Activated CD4-positive, alpha-beta T cell treated with anti-CD3 and anti-CD28 coated beads, Interleukin-2, amount 10 ng/mL, durations not matched to agents 7 days and 5 days (primary cell): ENCODE results near the gene NCK2. TPM values are rescaled to one million over a fixed set of nuclear protein-coding genes. Genes with fewer than 3 reads are reported as not detected.

Experiments used
- CTCF ChIA-PET: fragments of 350-600 bp; sonication (Branson Sonifier 250); formaldehyde crosslinking; loops from one replicate; lab custom pipeline; 2021; ENCODE audit warnings: antibody characterized with exemption; lab: Charles Lee
- POLR2A ChIA-PET: fragments of 350-600 bp; sonication (Branson Sonifier 250); formaldehyde crosslinking; loops from one replicate; lab custom pipeline; 2021; ENCODE audit warnings: antibody characterized with exemption; lab: Charles Lee
- DNase-seq: peaks from one replicate; pipeline ENCODE4 v3.0.0-alpha.2; 2020
- H3K27ac Mint-ChIP-seq: one replicate; pipeline ENCODE4 v1.8.0; 2021; ENCODE audit warnings: mild to moderate bottlenecking, moderate library complexity, mixed read lengths
- H3K27me3 Mint-ChIP-seq: one replicate; pipeline ENCODE4 v1.8.0; 2021; ENCODE audit warnings: mixed read lengths
- H3K36me3 Mint-ChIP-seq: one replicate; pipeline ENCODE4 v1.8.0; 2021; ENCODE audit warnings: low read depth, mixed read lengths
- H3K4me1 Mint-ChIP-seq: one replicate; pipeline ENCODE4 v1.8.0; 2021; ENCODE audit warnings: mixed read lengths
- H3K4me3 Mint-ChIP-seq: one replicate; pipeline ENCODE4 v1.8.0; 2021; ENCODE audit warnings: mild to moderate bottlenecking, moderate library complexity, mixed read lengths
- H3K9me3 Mint-ChIP-seq: one replicate; pipeline ENCODE4 v1.8.0; 2021; ENCODE audit warnings: mixed read lengths
- total RNA-seq, 2 experiments: library from RNA; stranded (reverse); gene quantifications; one replicate each; pipeline ENCODE4 v1.2.3, GENCODE V29; 2021

NCK2 gene
- total RNA-seq, 2 experiments from 2014 or later, result 73.3 to 84.1 TPM

DNA sequence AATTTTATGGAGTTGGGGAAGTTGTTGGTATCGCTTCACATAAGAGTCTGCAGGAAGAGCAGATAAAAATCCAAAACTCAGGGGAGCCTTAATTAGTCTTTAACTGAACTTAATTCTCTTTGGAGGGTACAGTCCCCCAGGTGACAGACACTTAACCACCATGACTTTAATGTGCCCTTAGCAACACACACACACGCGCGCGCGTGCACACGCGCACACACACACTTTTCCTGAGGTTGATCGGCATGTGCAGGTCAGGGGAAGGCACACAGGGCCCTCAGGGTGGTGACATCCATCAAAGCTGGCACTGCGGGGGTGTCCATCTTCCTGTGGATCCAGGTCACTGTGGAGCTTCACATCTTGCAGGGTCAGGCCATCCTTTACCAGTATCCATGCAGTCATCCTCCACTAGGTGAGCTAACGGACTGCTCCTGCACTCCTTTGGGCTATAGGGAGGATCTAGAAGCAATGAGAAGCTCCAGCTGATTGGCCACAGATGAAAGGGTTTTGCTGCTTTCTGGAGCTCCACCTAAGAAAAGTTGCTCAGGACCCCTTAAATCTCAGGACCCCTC lies 21.9 kb upstream of the NCK2 start:
- no peak overlapping the region for H3K4me3 Mint-ChIP-seq
- H3K27ac Mint-ChIP-seq, result no peak overlapping the region

DNA sequence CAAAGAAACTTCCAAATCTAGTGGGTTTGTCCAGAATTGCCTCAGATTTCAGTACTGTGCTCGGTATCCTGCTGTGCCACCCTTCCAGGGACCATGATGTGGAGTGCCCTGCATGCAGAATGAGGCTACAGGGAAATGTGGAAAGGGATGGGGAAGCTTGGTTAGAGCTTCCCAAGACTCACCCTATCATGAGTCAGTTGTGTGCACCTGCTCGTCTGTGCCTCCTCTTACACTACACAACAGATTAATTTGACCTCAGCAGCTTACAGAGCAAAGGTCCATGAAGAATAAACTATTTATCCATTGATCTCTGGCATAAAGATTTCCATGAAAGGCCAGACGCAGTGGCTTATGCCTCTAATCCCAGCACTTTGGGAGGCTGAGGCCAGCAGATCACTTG lies 21.3 kb upstream of the NCK2 start:
- Mint-ChIP-seq H3K9me3 (peaks cover 13% of the 10 kb centered on the region), H3K36me3 (peaks cover 15% of the 10 kb centered on the region), H3K4me1 (peaks cover 10% of the 10 kb centered on the region), H3K4me3 (no peak overlapping the region), H3K27ac (no peak overlapping the region), H3K27me3 (peaks cover 3% of the 10 kb centered on the region)
- no peak for DNase-seq
- CTCF ChIA-PET, result interaction anchor here (0.8 to 1.6 kb wide), 2 partner anchors 9 to 13 kb away, joined by 3 to 4 read pairs; no protein-coding TSS in a partner anchor
- POLR2A ChIA-PET, result no interaction called here

More for the DNA sequence above, 21.9 kb upstream of the NCK2 start:
- H3K9me3 Mint-ChIP-seq, result peaks cover 10% of the 10 kb centered on the region
- H3K4me1 Mint-ChIP-seq, result peaks cover 10% of the 10 kb centered on the region
- peaks cover 12% of the 10 kb centered on the region for H3K36me3 Mint-ChIP-seq
- H3K27me3 Mint-ChIP-seq, result peaks cover 7% of the 10 kb centered on the region
- POLR2A ChIA-PET, result no interaction called here
- DNase-seq, result no peak
- CTCF ChIA-PET, result interaction anchor here (0.8 to 1.6 kb wide), 3 partner anchors 8 to 72 kb away, joined by 3 to 4 read pairs (median 3); no protein-coding TSS in a partner anchor

DNA sequence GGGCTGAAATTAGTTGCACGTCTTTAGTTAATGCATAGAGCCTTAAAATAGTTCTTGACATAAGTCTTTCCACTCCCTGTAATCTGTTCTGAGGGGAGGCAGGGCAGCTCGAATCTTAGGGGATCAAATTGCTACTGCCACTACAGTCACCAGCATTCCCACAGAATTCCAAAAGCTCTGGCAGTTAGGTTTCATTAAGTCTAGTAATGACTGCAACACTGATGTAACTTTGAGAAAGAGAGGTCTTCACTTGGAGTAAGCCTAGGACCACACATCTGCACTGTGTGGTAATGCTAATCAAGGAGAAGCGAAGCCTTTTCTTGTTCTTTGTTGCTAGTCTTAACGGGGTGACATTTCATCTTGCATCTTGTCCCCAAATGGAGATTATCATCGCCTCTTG lies 19.3 kb upstream of the NCK2 start:
- peaks cover 13% of the 10 kb centered on the region for H3K9me3 Mint-ChIP-seq
- POLR2A ChIA-PET, result no interaction called here
- no peak overlapping the region for H3K4me3 Mint-ChIP-seq
- H3K27ac Mint-ChIP-seq, result no peak overlapping the region
- DNase-seq, result no peak
- H3K36me3 Mint-ChIP-seq, result peaks cover 16% of the 10 kb centered on the region
- peaks cover 10% of the 10 kb centered on the region for H3K4me1 Mint-ChIP-seq
- no peaks in the 10 kb centered on the region for H3K27me3 Mint-ChIP-seq
- CTCF ChIA-PET, result interaction anchor here (1.5 kb wide), 1 partner anchor 22 kb away, joined by 4 read pairs; no protein-coding TSS in a partner anchor

DNA sequence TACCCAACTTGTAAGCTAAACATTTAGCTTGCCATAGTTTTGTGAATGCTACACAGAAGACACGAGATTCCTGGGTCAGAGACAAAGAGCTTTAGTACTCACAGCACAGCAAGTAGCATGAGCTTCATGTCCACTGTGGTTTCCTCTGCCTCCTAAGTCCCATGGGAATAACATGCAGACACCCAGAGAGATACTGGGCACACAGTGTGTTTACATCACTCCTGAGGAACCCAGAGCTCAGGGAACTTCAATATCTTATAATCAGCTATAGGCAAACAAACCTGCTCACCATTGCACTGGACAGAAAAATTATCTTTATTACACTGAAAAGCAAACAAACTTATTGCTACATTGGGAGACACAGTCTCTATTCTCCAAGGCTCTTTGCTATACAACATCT lies 14.5 kb upstream of the NCK2 start:
- H3K36me3 Mint-ChIP-seq, result peaks cover 16% of the 10 kb centered on the region
- no peaks in the 10 kb centered on the region for H3K27me3 Mint-ChIP-seq
- peaks cover 25% of the 10 kb centered on the region for H3K4me1 Mint-ChIP-seq
- CTCF ChIA-PET, result interaction anchor here (3.3 kb wide), 1 partner anchor 12 kb away, joined by 9 read pairs; no protein-coding TSS in a partner anchor
- no peak overlapping the region for H3K4me3 Mint-ChIP-seq
- POLR2A ChIA-PET, result no interaction called here
- no peak overlapping the region for H3K27ac Mint-ChIP-seq
- DNase-seq, result no peak
- peaks cover 13% of the 10 kb centered on the region for H3K9me3 Mint-ChIP-seq

DNA sequence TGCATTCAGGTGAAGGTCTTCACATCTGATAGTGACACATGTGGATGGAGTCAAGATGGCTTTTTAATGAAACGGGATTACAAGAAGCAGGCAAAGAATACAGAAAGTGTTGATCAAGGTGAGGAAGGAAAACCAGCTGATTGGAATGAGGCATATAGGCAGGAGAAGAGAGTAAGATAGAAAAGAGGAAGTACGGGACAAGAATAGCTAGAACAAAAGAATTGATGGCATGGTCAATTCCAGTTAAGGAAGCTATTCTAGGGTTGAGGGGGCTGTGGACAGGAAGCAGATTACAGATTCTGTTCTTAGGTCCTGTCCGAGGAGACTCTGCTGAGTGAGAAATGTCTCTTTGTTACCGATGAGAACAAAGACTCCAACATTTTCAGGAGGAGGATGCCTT lies 13.2 kb upstream of the NCK2 start:
- Mint-ChIP-seq H3K36me3 (peaks cover 22% of the 10 kb centered on the region), H3K4me3 (no peak overlapping the region), H3K27ac (no peak overlapping the region), H3K4me1 (peaks cover 35% of the 10 kb centered on the region), H3K9me3 (peaks cover 14% of the 10 kb centered on the region), H3K27me3 (no peaks in the 10 kb centered on the region)
- POLR2A ChIA-PET, result no interaction called here
- CTCF ChIA-PET, result interaction anchor here (0.7 to 1.0 kb wide), 3 partner anchors 15 to 417 kb away, joined by 3 read pairs; no protein-coding TSS in a partner anchor
- no peak for DNase-seq

DNA sequence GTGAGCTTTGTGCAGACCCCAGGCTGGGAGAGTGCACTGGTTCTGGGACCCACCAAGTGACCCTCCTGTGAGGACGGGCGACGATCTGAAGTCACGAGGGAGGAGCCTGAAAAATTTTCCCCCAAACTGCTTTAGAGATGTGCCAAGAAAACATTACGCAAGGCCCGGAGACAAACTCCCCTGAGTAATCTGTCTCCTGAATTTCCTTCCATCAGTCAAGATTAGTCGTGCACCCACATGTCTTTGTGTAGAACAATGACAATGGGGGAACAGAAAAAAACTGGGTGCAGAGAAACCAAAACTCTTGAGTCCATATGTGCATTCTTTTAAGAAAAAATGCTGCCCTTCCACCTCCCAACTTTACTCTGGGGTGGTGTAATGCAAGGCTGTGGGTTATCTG lies 12.6 kb upstream of the NCK2 start:
- Mint-ChIP-seq H3K27me3 (no peaks in the 10 kb centered on the region), H3K27ac (no peak overlapping the region), H3K36me3 (peaks cover 16% of the 10 kb centered on the region), H3K4me3 (no peak overlapping the region), H3K9me3 (peaks cover 8% of the 10 kb centered on the region), H3K4me1 (peaks cover 35% of the 10 kb centered on the region)
- ChIA-PET CTCF (no interaction called here), POLR2A (no interaction called here)
- DNase-seq, result no peak

DNA sequence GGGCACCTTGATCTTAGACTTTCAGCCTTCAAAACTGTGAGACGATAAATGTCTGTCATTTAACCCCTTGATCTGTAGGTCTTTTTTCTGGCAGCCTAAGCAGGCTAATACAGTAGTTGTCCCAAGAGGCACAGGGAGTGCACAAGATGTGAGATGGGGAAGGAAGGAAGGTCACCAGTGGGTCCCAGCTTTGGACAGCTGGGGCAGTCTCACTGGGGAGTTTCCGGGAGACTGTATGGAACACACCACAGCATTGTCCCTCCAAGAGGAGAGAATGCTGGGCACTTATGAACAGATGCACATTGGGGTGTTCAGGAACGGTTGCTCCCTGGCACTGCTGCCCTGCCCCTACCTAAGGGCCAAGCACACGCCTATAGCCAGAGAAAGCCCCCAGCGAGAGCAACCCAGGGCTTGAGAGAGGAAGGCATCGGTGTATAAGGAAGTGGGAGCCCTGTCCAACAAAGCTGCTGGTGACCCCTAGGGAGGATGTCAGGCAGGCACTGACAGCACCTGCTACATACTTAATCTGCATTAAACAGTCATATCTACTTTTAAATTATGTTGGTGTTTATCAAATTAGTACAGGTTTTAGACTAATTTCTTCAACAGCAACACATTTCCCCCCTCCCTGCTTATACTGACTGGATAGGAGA lies 11.6 kb upstream of the NCK2 start:
- Mint-ChIP-seq H3K4me3 (no peak overlapping the region), H3K36me3 (peaks cover 11% of the 10 kb centered on the region), H3K4me1 (peaks cover 41% of the 10 kb centered on the region), H3K27ac (peak overlapping the region; percentile 11), H3K9me3 (peaks cover 5% of the 10 kb centered on the region), H3K27me3 (no peaks in the 10 kb centered on the region)
- ChIA-PET POLR2A (no interaction called here), CTCF (no interaction called here)
- DNase-seq, result no peak

DNA sequence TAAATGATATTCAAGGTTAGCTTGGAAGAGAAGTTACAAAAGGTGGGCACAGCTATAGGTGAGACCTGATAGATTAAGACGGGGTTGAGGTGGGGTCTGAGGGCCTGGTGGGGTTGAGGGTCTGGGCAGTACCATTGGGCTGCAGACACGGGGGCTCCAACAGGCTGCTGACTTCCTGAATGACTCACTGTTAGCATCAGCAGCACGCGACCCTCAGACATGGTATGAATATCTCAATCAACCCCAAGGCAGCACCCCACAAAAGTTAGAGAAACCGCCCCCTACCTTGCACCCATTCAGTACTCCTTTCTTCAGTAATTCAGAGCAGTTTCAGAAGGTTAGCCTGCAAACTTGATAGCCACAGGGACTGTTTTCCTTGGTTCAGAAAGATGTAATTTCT lies 10.8 kb upstream of the NCK2 start:
- Mint-ChIP-seq H3K27ac (no peak overlapping the region), H3K9me3 (peaks cover 2% of the 10 kb centered on the region), H3K4me1 (peaks cover 49% of the 10 kb centered on the region)

DNA sequence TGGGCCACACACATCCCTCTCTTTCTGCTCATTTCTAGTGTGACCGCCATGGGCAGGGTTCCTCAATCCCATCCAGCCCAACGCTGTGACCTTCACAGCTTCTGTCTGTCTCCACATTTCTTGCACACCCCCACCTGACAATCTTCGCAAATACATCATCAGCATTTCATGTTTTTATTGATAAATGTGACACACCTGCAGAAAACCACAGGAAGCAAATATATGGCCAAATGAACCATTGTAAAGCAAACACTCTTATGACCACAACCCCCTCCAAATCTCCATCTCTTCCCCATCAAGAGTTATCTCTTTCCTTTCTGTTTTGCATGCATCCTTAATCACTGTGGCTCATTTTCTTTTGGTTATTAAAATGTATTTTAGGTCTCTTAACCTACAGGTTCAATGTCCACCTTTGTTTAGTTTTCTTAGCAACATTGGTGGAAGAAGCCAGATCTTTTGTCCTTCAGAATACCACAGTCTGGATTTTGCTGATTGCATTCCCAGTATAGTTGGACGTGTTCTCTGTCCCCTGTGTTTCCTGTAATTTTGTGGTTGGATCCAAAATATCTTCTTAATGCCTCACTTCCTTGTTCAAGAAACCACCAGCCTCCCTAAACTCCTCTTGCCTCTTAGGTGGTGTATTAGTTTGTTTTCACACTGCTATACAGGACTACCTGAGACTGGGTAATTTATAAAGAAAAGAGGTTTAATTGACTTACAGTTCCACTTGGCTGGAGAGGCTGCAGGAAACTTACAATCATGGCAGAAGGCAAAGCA lies 9.8 kb upstream of the NCK2 start:
- DNase-seq, result no peak
- ChIA-PET CTCF (interaction anchor here (0.7 kb wide), 1 partner anchor 56 kb away, joined by 4 read pairs; no protein-coding TSS in a partner anchor), POLR2A (no interaction called here)
- Mint-ChIP-seq H3K36me3 (peaks cover 16% of the 10 kb centered on the region), H3K4me1 (peaks cover 60% of the 10 kb centered on the region), H3K9me3 (peaks cover 6% of the 10 kb centered on the region), H3K4me3 (no peak overlapping the region), H3K27ac (no peak overlapping the region), H3K27me3 (no peaks in the 10 kb centered on the region)

More for the DNA sequence above, 10.8 kb upstream of the NCK2 start:
- Mint-ChIP-seq H3K4me3 (no peak overlapping the region), H3K27me3 (no peaks in the 10 kb centered on the region), H3K36me3 (peaks cover 7% of the 10 kb centered on the region)
- POLR2A ChIA-PET, result no interaction called here
- no peak for DNase-seq
- CTCF ChIA-PET, result interaction anchor here (0.7 kb wide), 1 partner anchor 57 kb away, joined by 4 read pairs; no protein-coding TSS in a partner anchor

DNA sequence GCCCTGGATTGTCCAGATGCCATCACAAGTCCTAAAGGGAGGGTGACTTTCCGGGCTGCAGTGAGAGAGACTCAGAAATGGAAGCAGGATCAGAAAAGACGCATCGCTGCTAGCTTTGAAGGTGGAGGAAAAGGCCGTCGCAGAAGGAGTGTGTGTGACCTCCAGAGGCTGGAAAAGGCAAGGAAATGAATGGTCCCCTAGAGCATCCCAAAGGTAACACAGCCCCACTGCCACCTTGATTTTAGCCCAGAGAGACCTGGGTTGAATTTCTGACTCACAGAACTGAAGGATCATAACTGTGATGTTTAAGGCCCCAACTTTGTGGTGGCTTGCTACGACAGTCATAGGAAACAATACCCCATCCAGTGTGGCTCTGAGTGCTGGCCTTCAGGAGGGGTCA lies 8.6 kb upstream of the NCK2 start:
- Mint-ChIP-seq H3K27me3 (no peaks in the 10 kb centered on the region), H3K27ac (no peak overlapping the region), H3K4me1 (peaks cover 70% of the 10 kb centered on the region), H3K4me3 (no peak overlapping the region), H3K36me3 (peaks cover 20% of the 10 kb centered on the region), H3K9me3 (peaks cover 6% of the 10 kb centered on the region)
- ChIA-PET POLR2A (no interaction called here), CTCF (interaction anchor here (1.0 to 1.7 kb wide), 3 partner anchors 13 to 348 kb away, joined by 3 to 4 read pairs (median 4); no protein-coding TSS in a partner anchor)
- no peak for DNase-seq

DNA sequence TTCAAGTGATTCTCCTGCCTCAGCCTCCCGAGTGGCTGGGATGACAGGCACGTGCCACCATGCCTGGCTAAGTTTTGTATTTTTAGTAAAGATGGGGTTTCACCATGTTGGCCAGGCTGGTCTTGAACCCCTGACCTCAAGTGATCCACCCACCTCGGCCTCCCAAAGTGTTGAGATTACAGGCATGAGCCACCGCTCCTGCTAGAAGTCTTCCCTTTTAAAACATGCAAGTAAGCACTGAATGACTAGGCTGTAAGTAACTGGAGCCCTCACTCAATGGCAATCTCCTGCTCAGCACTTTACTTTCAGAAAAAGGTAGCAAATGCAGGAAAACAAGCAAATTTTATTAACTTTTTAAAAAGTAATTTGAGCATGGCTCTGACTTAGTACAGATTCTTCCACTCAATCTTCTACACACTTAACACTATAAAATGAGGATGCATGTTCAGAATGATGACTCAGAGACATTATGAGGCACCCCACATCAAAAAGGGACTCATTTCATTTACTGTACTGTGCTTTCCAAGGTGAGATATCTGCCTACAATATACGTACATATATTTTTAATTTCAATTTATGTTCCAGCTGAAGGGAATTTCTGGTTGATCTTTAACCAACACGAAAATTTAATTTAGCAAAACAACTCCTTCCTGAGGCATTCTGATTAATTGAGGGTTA lies 6.6 kb upstream of the NCK2 start:
- Mint-ChIP-seq H3K4me1 (peaks cover 84% of the 10 kb centered on the region), H3K4me3 (peak overlapping the region; percentile 63), H3K36me3 (peaks cover 30% of the 10 kb centered on the region), H3K27ac (peak overlapping the region; percentile 99), H3K27me3 (no peaks in the 10 kb centered on the region), H3K9me3 (peaks cover 9% of the 10 kb centered on the region)
- ChIA-PET CTCF (interaction anchor here (1.0 to 1.7 kb wide), 2 partner anchors 9 to 11 kb away, joined by 3 to 4 read pairs; no protein-coding TSS in a partner anchor), POLR2A (interaction anchor here (0.7 kb wide), 1 partner anchor 40 kb away, joined by 4 read pairs; no protein-coding TSS in a partner anchor)
- peak; percentile 44 for DNase-seq

DNA sequence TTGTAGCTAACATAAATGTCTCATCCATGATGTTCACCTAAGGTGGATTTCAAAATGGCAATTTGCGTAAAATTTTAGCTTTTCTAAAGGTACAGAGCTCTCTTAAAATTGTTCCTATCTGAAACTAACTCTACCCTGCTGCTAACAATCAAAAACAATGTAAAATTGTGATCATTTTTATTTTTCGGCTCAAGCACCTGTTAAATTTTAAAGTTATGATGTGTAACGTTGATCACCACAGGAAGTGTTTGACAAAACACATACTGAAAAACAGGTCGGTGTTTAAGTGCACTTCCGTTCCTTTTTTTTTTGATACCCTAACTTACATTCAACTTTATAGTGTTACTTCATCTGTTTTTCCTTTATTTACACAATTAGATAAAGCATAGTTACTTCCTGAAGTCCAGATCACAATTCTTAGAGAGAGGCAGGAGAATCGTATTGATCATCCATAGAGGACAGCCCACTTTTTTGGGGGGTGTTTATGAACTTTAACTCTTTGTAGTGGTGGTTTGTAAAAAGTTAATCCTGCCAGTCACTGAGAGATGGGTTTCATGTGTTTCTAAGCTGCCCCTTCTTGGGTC lies 6.0 kb upstream of the NCK2 start:
- Mint-ChIP-seq H3K27ac (peak overlapping the region; percentile 99), H3K36me3 (peaks cover 30% of the 10 kb centered on the region), H3K27me3 (no peaks in the 10 kb centered on the region), H3K9me3 (peaks cover 9% of the 10 kb centered on the region), H3K4me3 (peak overlapping the region; percentile 63), H3K4me1 (peaks cover 83% of the 10 kb centered on the region)
- POLR2A ChIA-PET, result interaction anchor here (0.7 kb wide), 1 partner anchor 39 kb away, joined by 4 read pairs; no protein-coding TSS in a partner anchor
- CTCF ChIA-PET, result interaction anchor here (1.0 to 1.5 kb wide), 2 partner anchors 8 to 60 kb away, joined by 3 read pairs; no protein-coding TSS in a partner anchor
- no peak for DNase-seq
